NCI-H748 treated with DMSO at 0.1 percent for 48 hours (cell line): ENCODE data around the gene CCDC51.
"Not testable (repeated sequence)": the region's sequence is repeated elsewhere in the genome, so short reads cannot be mapped to it uniquely, and the experiment has no call there.

ENCODE experiments used
- DNase-seq: peaks from one replicate; lab custom pipeline; 2025; lab: John Stamatoyannopoulos, UW

Gene CCDC51

DNA sequence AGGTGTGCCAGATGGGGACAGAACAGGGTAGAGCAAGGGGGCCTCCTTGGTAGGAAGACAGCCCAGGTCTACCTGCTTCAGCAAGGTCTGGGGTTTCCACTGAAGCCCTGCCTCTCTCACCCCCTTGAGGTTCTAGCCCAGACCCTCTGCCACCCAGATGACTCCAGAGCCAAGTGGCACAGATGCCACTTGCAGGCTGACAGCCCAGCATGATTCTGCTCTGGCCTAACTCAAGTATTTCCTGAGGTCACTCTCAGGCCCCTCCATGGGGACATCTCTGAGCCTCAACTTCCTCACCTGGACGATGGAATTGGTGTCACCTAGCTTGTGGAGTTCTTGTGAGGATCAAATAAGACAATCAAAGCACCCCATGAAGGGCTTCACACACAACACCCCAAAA is 33.9 kb downstream of the CCDC51 start:
- DNase-seq = no peak

DNA sequence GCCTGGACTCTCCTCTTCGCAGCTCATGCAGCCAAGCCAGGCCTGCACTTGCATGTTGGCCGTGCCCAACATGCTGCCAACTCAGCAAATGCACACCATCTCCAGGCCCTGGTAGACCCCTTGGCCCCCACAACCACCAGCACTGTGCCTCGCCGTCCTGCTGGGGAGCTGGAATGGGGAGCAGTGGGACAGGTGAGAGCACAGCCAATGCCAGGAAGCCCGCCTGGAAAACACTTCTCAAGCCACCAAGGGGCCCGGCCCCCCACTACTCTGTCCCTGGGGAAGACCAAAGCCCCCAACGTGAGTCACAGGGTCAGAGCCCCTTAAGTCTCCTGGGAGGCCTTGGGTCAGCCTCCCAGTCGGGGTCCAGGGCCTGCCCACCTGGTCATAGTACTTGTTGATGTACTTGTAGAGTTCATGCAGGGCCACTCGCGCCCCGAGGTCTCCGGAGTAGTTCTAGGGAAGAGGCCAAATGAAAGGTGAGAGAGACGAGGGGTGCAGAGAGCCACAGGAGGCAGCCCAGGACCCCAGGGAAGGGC is 34.5 kb downstream of the CCDC51 start:
- no peak for DNase-seq

GRCh38 chr3:48404440-48405342 is 35.2 kb downstream of the CCDC51 start:
- DNase-seq = no peak

DNA sequence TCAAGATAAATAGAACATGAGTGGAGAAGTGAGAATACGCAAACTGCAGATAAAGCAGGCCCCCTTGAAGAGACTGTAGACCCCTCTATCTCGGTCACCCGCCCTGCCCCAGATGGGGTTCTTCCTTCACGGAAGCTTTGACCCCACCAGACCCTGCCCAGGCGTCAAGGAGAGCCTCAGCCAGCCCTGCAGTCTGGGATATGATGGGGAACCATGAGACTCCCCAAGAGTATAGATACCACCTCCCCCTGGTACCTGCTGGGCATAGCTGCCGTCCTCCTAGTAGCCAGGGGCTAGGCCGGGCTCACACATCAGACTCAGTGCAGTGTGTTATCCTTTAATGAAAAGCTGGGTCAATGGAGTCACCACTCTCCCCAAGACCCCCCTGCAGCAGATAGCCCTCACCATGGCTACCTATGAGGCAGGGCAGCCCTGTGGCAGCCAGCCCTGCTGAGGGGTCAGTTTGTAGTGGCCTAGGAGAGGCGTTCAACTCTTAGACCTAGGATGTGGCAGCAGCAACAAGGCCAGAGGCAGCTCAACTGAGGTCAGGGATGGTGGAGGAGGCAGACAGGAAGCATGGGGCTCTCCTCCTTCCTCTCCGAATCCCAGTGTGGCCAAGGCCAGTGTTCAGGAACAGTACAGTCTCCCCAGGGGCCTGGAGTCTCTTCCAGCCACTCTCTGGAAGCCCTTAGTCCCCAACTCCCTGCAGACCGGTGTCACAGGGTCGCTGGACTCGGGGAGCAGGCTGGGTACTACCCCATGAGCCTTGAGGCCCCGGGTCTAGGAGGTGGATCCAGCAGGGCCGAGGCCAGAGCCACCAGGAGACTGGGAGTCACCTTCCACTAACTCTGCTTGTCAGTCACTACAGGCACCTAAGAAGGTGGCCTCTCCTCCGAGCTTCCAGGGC is 36.1 kb downstream of the CCDC51 start:
- no peak for DNase-seq

GRCh38 chr3:48402907-48403306 is 37.0 kb downstream of the CCDC51 start:
- DNase-seq = no peak

GRCh38 chr3:48402281-48402732 is 37.6 kb downstream of the CCDC51 start:
- no peak for DNase-seq

GRCh38 chr3:48401434-48401901 is 38.5 kb downstream of the CCDC51 start:
- DNase-seq = not testable (repeated sequence)

DNA sequence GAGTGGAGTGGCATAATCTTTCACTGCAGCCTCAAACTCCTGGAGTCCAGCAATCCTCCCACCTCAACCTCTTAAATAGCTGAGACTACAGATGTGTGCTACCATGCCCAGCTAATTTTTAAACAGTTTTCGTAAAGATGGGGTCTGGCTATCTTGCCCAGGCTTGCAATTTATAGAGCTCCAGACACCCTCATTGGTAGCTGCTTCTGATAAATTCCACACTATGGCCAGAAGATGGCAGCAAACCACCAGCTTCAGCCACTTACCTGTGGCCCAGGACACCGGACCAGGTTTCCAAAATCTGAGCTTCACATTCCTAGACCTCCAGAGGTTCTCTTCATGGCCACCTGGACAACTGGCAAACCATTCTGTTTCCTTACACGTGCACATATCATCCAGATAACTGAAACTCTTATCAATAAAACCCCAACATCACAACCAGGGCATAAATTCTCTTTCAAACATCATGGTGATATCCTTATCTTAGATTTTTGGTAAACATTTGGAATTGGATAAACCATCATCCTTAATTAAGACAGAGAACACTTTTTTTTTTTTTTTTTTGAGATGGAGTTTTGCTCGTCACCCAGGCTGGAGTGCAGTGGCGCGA is 39.0 kb downstream of the CCDC51 start:
- DNase-seq = no peak

DNA sequence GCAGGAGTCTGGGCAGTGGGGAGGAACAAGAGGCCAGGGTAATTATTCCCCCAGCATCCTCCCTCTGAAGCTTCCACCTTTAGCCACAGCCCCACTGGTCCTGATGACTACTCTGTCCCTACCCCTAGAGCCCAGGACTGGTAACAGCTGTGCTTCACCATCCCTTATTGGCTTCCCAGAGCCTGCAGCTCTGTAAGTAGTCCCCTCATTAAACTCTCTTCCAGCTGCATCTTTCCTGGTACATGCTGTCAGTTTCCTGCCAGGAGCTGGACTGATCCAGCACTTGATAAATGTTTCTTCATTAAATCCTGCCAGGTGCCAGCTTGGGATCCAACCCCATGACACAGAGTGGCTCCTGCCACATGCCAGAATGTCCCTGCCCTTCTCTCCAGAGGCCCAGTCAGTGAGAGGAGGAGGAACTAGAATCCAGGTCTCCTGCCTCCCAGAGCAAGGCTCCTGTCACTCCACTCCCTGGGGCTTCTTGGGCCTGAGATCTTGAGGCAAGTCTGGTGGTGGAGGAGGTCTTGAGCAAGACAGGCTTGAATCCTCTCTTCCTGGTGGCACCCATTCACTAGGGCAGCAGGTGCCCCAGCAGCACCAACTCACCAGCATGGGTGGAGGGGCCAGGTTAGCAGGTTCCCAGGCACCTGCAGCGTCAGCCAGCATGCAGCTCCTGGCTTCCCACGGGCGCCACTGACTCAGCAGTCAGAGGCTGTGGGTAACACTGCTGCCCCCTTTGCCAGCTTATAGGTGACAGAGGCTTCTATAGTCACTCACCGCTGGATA is 40.3 kb downstream of the CCDC51 start:
- DNase-seq = no peak

DNA sequence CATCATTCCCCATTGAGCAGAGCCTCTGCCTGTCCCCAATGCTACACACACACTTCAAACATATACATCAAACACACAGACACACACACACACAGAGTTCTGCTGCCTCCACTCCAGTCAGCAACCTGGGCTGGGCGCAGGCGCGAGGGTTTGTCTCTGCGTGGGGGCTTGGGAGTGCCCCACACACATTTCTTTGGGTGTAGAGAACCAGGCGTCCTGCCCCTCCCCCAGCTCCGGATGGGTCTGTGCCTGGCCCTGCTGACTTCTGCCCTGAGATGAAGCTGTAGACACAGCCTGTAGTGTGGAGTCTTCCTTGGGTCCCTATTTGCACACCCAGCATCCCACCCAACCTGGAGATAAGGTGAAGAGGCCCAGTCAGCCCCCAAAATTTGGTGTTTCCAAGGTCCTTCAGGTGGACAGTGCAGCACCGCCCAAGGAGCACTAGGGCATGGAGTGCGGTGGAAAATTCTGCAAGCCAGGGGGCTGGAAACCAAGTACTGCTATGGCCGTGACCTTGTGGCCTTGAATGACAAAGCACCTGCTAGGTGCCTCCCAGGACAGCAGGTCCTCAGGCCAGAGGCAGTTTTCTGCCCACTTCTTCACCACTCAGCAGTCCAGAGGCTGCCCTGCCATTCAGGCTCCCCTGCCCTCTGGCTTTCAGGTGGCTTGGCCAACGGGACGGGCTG is 41.1 kb downstream of the CCDC51 start:
- no peak for DNase-seq

GRCh38 chr3:48397767-48398681 is 41.9 kb downstream of the CCDC51 start:
- no peak for DNase-seq

GRCh38 chr3:48395714-48396113 is 44.2 kb downstream of the CCDC51 start:
- DNase-seq = no peak

DNA sequence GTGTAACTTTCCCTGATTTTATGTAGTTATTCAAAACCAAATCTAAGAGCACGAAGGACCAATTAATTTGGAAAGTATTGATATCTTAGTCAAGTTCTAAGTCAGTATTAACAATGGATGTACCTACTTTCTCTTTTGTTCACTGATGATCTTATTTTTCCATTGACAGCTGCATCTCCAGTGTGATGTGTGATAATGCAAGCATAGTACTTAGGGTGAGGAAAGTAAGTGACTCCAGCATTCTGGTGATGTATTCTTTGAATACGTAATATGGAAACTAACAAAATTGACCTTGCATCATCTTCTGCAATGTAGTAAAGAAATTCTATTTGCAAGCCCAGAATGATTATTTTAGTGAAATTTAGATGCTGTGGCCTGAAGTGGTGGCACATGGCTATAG is 45.5 kb downstream of the CCDC51 start:
- DNase-seq = no peak

DNA sequence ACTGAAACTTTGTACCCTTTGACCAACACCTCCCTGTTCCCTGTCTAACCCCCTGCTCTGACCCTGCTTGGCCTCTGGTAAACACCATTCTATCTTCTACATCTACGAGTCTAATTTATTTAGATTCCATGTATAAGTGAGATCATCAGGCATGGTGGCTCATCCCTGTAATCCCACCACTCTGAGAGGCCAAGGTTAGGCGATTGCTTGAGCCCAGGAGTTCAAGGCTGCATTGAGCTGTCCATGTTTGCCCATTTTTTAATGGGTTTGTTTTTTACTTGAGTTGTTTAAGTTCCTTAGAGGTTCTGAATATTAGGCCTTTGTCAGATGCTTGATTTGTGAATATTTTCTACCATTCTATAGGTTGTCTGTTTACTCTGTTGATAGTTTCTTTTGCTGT is 51.0 kb downstream of the CCDC51 start:
- DNase-seq = no peak

DNA sequence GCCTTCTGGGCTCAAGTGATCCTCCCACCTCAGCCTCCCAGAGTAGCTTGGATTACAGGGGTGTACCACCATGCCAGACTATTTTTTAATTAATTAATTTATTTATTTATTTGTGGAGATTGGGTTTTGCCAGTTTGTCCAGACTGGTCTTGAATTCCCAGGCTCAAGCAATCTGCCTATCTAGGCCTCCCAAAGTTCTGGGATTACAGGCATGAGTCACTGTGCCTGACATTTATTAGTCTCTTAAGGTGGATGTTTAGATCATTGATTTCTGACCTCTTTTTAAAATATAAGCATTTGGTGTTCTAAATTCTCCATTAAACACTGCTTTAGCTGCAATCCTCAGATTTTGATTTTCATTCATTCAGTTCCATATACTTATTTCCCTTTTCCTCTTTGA is 52.3 kb downstream of the CCDC51 start:
- DNase-seq = no peak
